HG03280 (cell line): ENCODE measurements around the gene GRIN2A.

Experiments used
- ATAC-seq: cut with Tn5 transposase; IDR thresholded peaks from one replicate; pipeline ENCODE4 v1.9.1; 2021; ENCODE audit warnings: mild to moderate bottlenecking, moderate library complexity; ENCODE audit not compliant: unreplicated experiment

The GRIN2A gene

GRCh38 chr16:9977333-9977897 lies 204.8 kb downstream of the GRIN2A start:
- ATAC-seq, result no peak

GRCh38 chr16:9976601-9977000 lies 205.6 kb downstream of the GRIN2A start:
- no peak for ATAC-seq

- ATAC-seq, result no peak
Measured at GRCh38 chr16:9971907-9972306, 210.3 kb downstream of the GRIN2A start.

GRCh38 chr16:9970796-9971195 lies 211.4 kb downstream of the GRIN2A start:
- ATAC-seq, result no peak

- ATAC-seq, result no peak
Measured at GRCh38 chr16:9970244-9970643, 212.0 kb downstream of the GRIN2A start.

GRCh38 chr16:9969580-9969979 lies 212.6 kb downstream of the GRIN2A start:
- ATAC-seq, result no peak

GRCh38 chr16:9966569-9967157 lies 215.6 kb downstream of the GRIN2A start:
- ATAC-seq, result no peak

GRCh38 chr16:9965079-9965478 lies 217.1 kb downstream of the GRIN2A start:
- no peak for ATAC-seq

GRCh38 chr16:9964426-9964825 lies 217.8 kb downstream of the GRIN2A start:
- ATAC-seq, result no peak

- ATAC-seq, result no peak
Measured at GRCh38 chr16:9957433-9957832, 224.8 kb downstream of the GRIN2A start.

- ATAC-seq, result no peak
Measured at GRCh38 chr16:9957002-9957401, 225.2 kb downstream of the GRIN2A start.

GRCh38 chr16:9955677-9956076 lies 226.6 kb downstream of the GRIN2A start:
- ATAC-seq, result no peak

GRCh38 chr16:9953908-9954570 lies 228.2 kb downstream of the GRIN2A start:
- ATAC-seq, result no peak

GRCh38 chr16:9950658-9951057 lies 231.6 kb downstream of the GRIN2A start:
- ATAC-seq, result no peak

- ATAC-seq, result no peak
Measured at GRCh38 chr16:9949396-9949795, 232.8 kb downstream of the GRIN2A start.

- no peak for ATAC-seq
Measured at GRCh38 chr16:9948933-9949332, 233.3 kb downstream of the GRIN2A start.

GRCh38 chr16:9946022-9946720 lies 236.1 kb downstream of the GRIN2A start:
- no peak for ATAC-seq

- ATAC-seq, result no peak
Measured at GRCh38 chr16:9943121-9943520, 239.1 kb downstream of the GRIN2A start.

- ATAC-seq, result no peak
Measured at GRCh38 chr16:9941245-9941644, 241.0 kb downstream of the GRIN2A start.

GRCh38 chr16:9934723-9935508 lies 247.3 kb downstream of the GRIN2A start:
- no peak for ATAC-seq
